B cell (primary cell): ENCODE data around the gene NEDD4.
A peak's percentile ranks its signal among the peaks of the same experiment; 100 is the strongest.

ENCODE experiments used
- CTCF ChIP-seq: fragments of 200-600 bp; IDR thresholded peaks from one replicate; pipeline ENCODE4 v1.8.0; 2022; ENCODE audit warnings: antibody characterized with exemption, mild to moderate bottlenecking
- EZH2 ChIP-seq: IDR thresholded peaks from 2 replicates; pipeline ENCODE4 v1.6.1; 2012; ENCODE audit warnings: borderline replicate concordance, low read depth, mild to moderate bottlenecking, moderate library complexity, low read length; ENCODE audit not compliant: insufficient read depth, poor library complexity, severe bottlenecking

GRCh38 chr15:55789066-55789660, 204.2 kb downstream of the NEDD4 start:
- TF ChIP-seq CTCF (peak; percentile 29), EZH2 (no peak)
